GM12878 (cell line): ENCODE results near the gene NFKBIA. TPM values are rescaled to one million over a fixed set of nuclear protein-coding genes. Genes with fewer than 3 reads are reported as not detected.

Experiments
- ASH2L ChIP-seq: fragments of 300-600, 200-600 bp; sonication (generic); IDR thresholded peaks from 2 replicates; pipeline ENCODE4 v1.6.1; 2017; ENCODE audit warnings: low read depth, mild to moderate bottlenecking, borderline replicate concordance
- BCL11A ChIP-seq: IDR thresholded peaks from 2 replicates; pipeline ENCODE4 v1.6.1; 2011; ENCODE audit warnings: low read depth, low read length
- CBX5 ChIP-seq: sonication (generic); IDR thresholded peaks from 2 replicates; pipeline ENCODE4 v1.6.1; 2016; ENCODE audit warnings: low read depth, moderate library complexity, mild to moderate bottlenecking, inconsistent platforms
- E2F8 ChIP-seq: fragments of 450-650 bp; IDR thresholded peaks from 2 replicates; pipeline ENCODE4 v1.6.1; 2018; ENCODE audit warnings: mild to moderate bottlenecking, low read depth, moderate library complexity; ENCODE audit not compliant: partially characterized antibody
- EED ChIP-seq: sonication (generic); IDR thresholded peaks from 2 replicates; pipeline ENCODE4 v1.6.1; 2016; ENCODE audit warnings: antibody characterized with exemption, low read depth
- FOXM1 ChIP-seq: IDR thresholded peaks from 2 replicates; pipeline ENCODE4 v1.6.1; 2012; ENCODE audit warnings: low read depth, mild to moderate bottlenecking, inconsistent platforms, low read length, moderate library complexity
- HDGF ChIP-seq: fragments of 450-650 bp; IDR thresholded peaks from 2 replicates; pipeline ENCODE4 v1.6.1; 2016; ENCODE audit warnings: antibody characterized with exemption
- IKZF1 ChIP-seq: fragments of 450-650 bp; conservative IDR thresholded peaks from 2 replicates; pipeline ENCODE4 v1.6.1; 2017; ENCODE audit warnings: antibody characterized with exemption, mild to moderate bottlenecking
- KAT2A ChIP-seq: conservative IDR thresholded peaks from 2 replicates; pipeline ENCODE4 v1.6.1; 2011; ENCODE audit warnings: low read depth, low read length; ENCODE audit not compliant: control insufficient read depth
- NFIC ChIP-seq: IDR thresholded peaks from 2 replicates; pipeline ENCODE4 v1.6.1; 2012; ENCODE audit warnings: low read depth, mild to moderate bottlenecking, inconsistent platforms, low read length, moderate library complexity
- NFXL1 ChIP-seq: fragments of 450-650 bp; IDR thresholded peaks from 2 replicates; pipeline ENCODE4 v1.6.1; 2017; ENCODE audit warnings: antibody characterized with exemption, mild to moderate bottlenecking, borderline replicate concordance
- NFYB ChIP-seq: IDR thresholded peaks from 2 replicates; pipeline ENCODE4 v1.6.1; 2011; ENCODE audit warnings: low read depth, mild to moderate bottlenecking, low read length, improper control_type of control experiment, moderate library complexity; ENCODE audit not compliant: insufficient read depth
- POLR2A ChIP-seq: IDR thresholded peaks from 2 replicates; pipeline ENCODE4 v1.6.1; 2011; ENCODE audit warnings: low read depth, mild to moderate bottlenecking, low read length
- RAD21 ChIP-seq: IDR thresholded peaks from 2 replicates; pipeline ENCODE4 v1.6.1; 2011; ENCODE audit warnings: mild to moderate bottlenecking, low read depth, low read length, moderate library complexity; ENCODE audit not compliant: insufficient read depth
- RBBP5 ChIP-seq: fragments of 200-600 bp; sonication (generic); conservative IDR thresholded peaks from 2 replicates; pipeline ENCODE4 v1.6.1; 2016
- RCOR1 ChIP-seq: conservative IDR thresholded peaks from 2 replicates; pipeline ENCODE4 v1.6.1; 2012; ENCODE audit warnings: low read depth, low read length, improper control_type of control experiment
- RELA ChIP-seq: fragments of 450-650 bp; IDR thresholded peaks from 2 replicates; pipeline ENCODE4 v1.8.0; 2014; ENCODE audit warnings: borderline replicate concordance; ENCODE audit not compliant: partially characterized antibody
- SPI1 ChIP-seq: IDR thresholded peaks from 2 replicates; pipeline ENCODE4 v1.6.1; 2011; ENCODE audit warnings: low read depth, mild to moderate bottlenecking, low read length, moderate library complexity, borderline replicate concordance; ENCODE audit not compliant: insufficient read depth
- SREBF2 ChIP-seq: IDR thresholded peaks from 2 replicates; pipeline ENCODE4 v1.6.1; 2012; ENCODE audit warnings: mild to moderate bottlenecking, low read length
- ZZZ3 ChIP-seq: IDR thresholded peaks from 2 replicates; pipeline ENCODE4 v1.6.1; 2011; ENCODE audit warnings: low read depth; ENCODE audit not compliant: control insufficient read depth, insufficient read length
- polyA plus RNA-seq, 11 experiments: library from polyadenylated mRNA; depleted of rRNA in 4 of 11; unstranded in 6 of 11; stranded (reverse) in 5 of 11; fragments of >200 nt; fragmentation: Nextera tagmentation in 4 of 11; fragmentation: Illumina TruSeq in 1 of 11; extraction: Ambion mirVana in 4 of 11; extraction: Trizol in 1 of 11; gene quantifications; 1 replicate in 1 of 11; 2 replicates in 10 of 11; pipeline versions ENCODE4 v1.2.1 to v1.2.3, GENCODE V29; 2011 to 2016; ENCODE audit warnings: inconsistent platforms in 2 of 11, missing spikeins in 2 of 11, low read depth in 1 of 11
- total RNA-seq, 4 experiments: library from RNA; depleted of rRNA in 3 of 4; stranded (reverse); fragments of >200 nt in 3 of 4; fragmentation: Illumina TruSeq in 1 of 4; extraction: Trizol in 1 of 4; gene quantifications; 2 replicates each; pipeline versions ENCODE4 v1.2.1 to v1.2.3, GENCODE V29; 2013 to 2021
- TF ChIP-seq, protein P1 (sequence below): fragments of 450-650 bp; IDR thresholded peaks from 2 replicates; pipeline ENCODE4 v1.6.1; 2017; ENCODE audit warnings: mild to moderate bottlenecking, moderate library complexity
- TF ChIP-seq, protein P2 (sequence below): fragments of 450-650 bp; IDR thresholded peaks from 2 replicates; pipeline ENCODE4 v1.6.1; 2016; ENCODE audit warnings: mild to moderate bottlenecking
- TF ChIP-seq, protein P3 (sequence below): fragments of 450-650 bp; conservative IDR thresholded peaks from 2 replicates; pipeline ENCODE4 v1.6.1; 2017; ENCODE audit warnings: mild to moderate bottlenecking, moderate library complexity

Gene NFKBIA
- total and polyA plus RNA-seq, 10 of the 15 experiments (the other 5 are each of a cell fraction or from before 2014, with no cell fraction given), result 123 to 419 (median 267) TPM

GRCh38 chr14:35395283-35395682 is 9.3 kb downstream of the NFKBIA start (continued):
- TF ChIP-seq, protein P1, sequence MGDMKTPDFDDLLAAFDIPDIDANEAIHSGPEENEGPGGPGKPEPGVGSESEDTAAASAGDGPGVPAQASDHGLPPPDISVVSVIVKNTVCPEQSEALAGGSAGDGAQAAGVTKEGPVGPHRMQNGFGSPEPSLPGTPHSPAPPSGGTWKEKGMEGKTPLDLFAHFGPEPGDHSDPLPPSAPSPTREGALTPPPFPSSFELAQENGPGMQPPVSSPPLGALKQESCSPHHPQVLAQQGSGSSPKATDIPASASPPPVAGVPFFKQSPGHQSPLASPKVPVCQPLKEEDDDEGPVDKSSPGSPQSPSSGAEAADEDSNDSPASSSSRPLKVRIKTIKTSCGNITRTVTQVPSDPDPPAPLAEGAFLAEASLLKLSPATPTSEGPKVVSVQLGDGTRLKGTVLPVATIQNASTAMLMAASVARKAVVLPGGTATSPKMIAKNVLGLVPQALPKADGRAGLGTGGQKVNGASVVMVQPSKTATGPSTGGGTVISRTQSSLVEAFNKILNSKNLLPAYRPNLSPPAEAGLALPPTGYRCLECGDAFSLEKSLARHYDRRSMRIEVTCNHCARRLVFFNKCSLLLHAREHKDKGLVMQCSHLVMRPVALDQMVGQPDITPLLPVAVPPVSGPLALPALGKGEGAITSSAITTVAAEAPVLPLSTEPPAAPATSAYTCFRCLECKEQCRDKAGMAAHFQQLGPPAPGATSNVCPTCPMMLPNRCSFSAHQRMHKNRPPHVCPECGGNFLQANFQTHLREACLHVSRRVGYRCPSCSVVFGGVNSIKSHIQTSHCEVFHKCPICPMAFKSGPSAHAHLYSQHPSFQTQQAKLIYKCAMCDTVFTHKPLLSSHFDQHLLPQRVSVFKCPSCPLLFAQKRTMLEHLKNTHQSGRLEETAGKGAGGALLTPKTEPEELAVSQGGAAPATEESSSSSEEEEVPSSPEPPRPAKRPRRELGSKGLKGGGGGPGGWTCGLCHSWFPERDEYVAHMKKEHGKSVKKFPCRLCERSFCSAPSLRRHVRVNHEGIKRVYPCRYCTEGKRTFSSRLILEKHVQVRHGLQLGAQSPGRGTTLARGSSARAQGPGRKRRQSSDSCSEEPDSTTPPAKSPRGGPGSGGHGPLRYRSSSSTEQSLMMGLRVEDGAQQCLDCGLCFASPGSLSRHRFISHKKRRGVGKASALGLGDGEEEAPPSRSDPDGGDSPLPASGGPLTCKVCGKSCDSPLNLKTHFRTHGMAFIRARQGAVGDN, result no peak
- TF ChIP-seq KAT2A, result no peak
- no peak for TF ChIP-seq RAD21
- TF ChIP-seq RBBP5, result no peak
- no peak for TF ChIP-seq HDGF
- TF ChIP-seq RCOR1, result no peak
- no peak for TF ChIP-seq E2F8
- TF ChIP-seq CBX5, result no peak
- TF ChIP-seq, protein P2, sequence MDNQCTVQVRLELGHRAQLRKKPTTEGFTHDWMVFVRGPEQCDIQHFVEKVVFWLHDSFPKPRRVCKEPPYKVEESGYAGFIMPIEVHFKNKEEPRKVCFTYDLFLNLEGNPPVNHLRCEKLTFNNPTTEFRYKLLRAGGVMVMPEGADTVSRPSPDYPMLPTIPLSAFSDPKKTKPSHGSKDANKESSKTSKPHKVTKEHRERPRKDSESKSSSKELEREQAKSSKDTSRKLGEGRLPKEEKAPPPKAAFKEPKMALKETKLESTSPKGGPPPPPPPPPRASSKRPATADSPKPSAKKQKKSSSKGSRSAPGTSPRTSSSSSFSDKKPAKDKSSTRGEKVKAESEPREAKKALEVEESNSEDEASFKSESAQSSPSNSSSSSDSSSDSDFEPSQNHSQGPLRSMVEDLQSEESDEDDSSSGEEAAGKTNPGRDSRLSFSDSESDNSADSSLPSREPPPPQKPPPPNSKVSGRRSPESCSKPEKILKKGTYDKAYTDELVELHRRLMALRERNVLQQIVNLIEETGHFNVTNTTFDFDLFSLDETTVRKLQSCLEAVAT, result no peak
- peak; percentile 45; the same call in 1 of the 2 replicates for TF ChIP-seq SPI1
- no peak for TF ChIP-seq ZZZ3
- TF ChIP-seq EED, result peak; percentile 66
- no peak for TF ChIP-seq NFXL1
- TF ChIP-seq, protein P3, sequence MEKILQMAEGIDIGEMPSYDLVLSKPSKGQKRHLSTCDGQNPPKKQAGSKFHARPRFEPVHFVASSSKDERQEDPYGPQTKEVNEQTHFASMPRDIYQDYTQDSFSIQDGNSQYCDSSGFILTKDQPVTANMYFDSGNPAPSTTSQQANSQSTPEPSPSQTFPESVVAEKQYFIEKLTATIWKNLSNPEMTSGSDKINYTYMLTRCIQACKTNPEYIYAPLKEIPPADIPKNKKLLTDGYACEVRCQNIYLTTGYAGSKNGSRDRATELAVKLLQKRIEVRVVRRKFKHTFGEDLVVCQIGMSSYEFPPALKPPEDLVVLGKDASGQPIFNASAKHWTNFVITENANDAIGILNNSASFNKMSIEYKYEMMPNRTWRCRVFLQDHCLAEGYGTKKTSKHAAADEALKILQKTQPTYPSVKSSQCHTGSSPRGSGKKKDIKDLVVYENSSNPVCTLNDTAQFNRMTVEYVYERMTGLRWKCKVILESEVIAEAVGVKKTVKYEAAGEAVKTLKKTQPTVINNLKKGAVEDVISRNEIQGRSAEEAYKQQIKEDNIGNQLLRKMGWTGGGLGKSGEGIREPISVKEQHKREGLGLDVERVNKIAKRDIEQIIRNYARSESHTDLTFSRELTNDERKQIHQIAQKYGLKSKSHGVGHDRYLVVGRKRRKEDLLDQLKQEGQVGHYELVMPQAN, result no peak
- no peak for TF ChIP-seq RELA
- TF ChIP-seq POLR2A, result no peak
- no peak for TF ChIP-seq BCL11A
- TF ChIP-seq NFYB, result no peak
- peak; percentile 60 for TF ChIP-seq NFIC
- TF ChIP-seq IKZF1, result no peak
- 0 out of 2 replicates have a peak, but pooled peaks have one; percentile 39 for TF ChIP-seq FOXM1
- TF ChIP-seq ASH2L, result no peak
- TF ChIP-seq SREBF2, result no peak
